K562 (cell line): ENCODE data around the gene TRERF1. TPM values are rescaled to one million over a fixed set of nuclear protein-coding genes. Genes with fewer than 3 reads are reported as not detected.

Source experiments
- MTA1 ChIP-seq: fragments of 450-650 bp; IDR thresholded peaks from 2 replicates; pipeline ENCODE4 v1.6.1; 2017; ENCODE audit warnings: borderline replicate concordance
- NFE2 ChIP-seq: IDR thresholded peaks from 2 replicates; pipeline ENCODE4 v1.6.1; 2014; ENCODE audit warnings: antibody characterized with exemption, low read depth
- NR1H2 ChIP-seq: sonication (generic); formaldehyde crosslinking; IDR thresholded peaks from 2 replicates; pipeline ENCODE4 v1.4.0; 2020; ENCODE audit warnings: mild to moderate bottlenecking, missing genetic modification reagents
- SMARCA5 ChIP-seq: fragments of 450-650 bp; IDR thresholded peaks from 2 replicates; pipeline ENCODE4 v1.6.1; 2016
- ZFP30 ChIP-seq: fragments of 250-450 bp; sonication (Bioruptor Pico); IDR thresholded peaks from 2 replicates; pipeline ENCODE4 v1.8.0; 2022; ENCODE audit warnings: moderate library complexity, mild to moderate bottlenecking, inconsistent platforms, borderline replicate concordance
- polyA plus RNA-seq, 8 experiments: library from polyadenylated mRNA; depleted of rRNA in 4 of 8; stranded (reverse) in 5 of 8; unstranded in 3 of 8; fragments of >200 nt; fragmentation: Nextera tagmentation in 2 of 8; fragmentation: Illumina TruSeq in 1 of 8; extraction: Ambion mirVana in 2 of 8; extraction: Trizol in 1 of 8; gene quantifications; 2 replicates each; pipeline versions ENCODE4 v1.2.1 to v1.2.3, GENCODE V29; 2011 to 2014; ENCODE audit warnings: inconsistent platforms in 1 of 8, missing spikeins in 1 of 8
- total RNA-seq, 7 experiments: library from RNA; depleted of rRNA in 6 of 7; stranded (reverse); fragments of >200 nt in 6 of 7; fragmentation: Illumina TruSeq in 2 of 7; extraction: Trizol in 2 of 7; gene quantifications; 2 replicates each; pipeline versions ENCODE4 v1.2.1 to v1.2.3, GENCODE V29; 2011 to 2021; ENCODE audit warnings: low replicate concordance in 1 of 7
- TF ChIP-seq, protein P1 (sequence below): fragments of 450-650 bp; IDR thresholded peaks from 2 replicates; pipeline ENCODE4 v1.6.1; 2018; ENCODE audit not compliant: partially characterized antibody
- TF ChIP-seq, protein P2 (sequence below): fragments of 450-650 bp; IDR thresholded peaks from 2 replicates; pipeline ENCODE4 v1.6.1; 2016; ENCODE audit warnings: borderline replicate concordance
- TF ChIP-seq, protein P3 (sequence below): fragments of 250-450 bp; sonication (Bioruptor Pico); IDR thresholded peaks from 2 replicates; pipeline ENCODE4 v1.8.0; 2021; ENCODE audit warnings: moderate library complexity, mild to moderate bottlenecking, inconsistent platforms

Gene TRERF1
- total and polyA plus RNA-seq, 9 of the 15 experiments (the other 6 are each of a cell fraction or from before 2014, with no cell fraction given): 0.04 to 0.20 (median 0.07) TPM; not detected in 3

DNA sequence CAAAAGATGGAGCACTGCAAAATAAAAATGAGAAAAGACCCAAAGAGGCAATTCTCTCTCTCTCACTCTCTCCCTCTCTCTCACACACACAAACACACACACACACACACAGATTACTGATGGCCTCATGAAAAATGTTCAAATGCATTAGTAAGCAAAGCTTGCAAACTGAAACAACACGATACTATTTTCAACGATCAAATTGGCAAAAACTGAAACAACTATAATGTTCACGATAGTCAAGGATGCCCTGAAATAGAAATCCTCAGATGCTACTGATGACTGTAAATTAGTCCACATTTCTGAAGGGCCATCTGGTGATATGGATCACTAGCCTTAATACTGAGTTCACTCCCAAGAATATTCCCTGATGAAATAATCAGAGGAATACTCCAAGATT is 100.8 kb downstream of the TRERF1 start (continued):
- TF ChIP-seq, protein P1, sequence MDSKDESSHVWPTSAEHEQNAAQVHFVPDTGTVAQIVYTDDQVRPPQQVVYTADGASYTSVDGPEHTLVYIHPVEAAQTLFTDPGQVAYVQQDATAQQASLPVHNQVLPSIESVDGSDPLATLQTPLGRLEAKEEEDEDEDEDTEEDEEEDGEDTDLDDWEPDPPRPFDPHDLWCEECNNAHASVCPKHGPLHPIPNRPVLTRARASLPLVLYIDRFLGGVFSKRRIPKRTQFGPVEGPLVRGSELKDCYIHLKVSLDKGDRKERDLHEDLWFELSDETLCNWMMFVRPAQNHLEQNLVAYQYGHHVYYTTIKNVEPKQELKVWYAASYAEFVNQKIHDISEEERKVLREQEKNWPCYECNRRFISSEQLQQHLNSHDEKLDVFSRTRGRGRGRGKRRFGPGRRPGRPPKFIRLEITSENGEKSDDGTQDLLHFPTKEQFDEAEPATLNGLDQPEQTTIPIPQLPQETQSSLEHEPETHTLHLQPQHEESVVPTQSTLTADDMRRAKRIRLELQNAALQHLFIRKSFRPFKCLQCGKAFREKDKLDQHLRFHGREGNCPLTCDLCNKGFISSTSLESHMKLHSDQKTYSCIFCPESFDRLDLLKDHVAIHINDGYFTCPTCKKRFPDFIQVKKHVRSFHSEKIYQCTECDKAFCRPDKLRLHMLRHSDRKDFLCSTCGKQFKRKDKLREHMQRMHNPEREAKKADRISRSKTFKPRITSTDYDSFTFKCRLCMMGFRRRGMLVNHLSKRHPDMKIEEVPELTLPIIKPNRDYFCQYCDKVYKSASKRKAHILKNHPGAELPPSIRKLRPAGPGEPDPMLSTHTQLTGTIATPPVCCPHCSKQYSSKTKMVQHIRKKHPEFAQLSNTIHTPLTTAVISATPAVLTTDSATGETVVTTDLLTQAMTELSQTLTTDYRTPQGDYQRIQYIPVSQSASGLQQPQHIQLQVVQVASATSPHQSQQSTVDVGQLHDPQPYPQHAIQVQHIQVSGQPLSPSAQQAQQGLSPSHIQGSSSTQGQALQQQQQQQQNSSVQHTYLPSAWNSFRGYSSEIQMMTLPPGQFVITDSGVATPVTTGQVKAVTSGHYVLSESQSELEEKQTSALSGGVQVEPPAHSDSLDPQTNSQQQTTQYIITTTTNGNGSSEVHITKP: no peak
- TF ChIP-seq, protein P2, sequence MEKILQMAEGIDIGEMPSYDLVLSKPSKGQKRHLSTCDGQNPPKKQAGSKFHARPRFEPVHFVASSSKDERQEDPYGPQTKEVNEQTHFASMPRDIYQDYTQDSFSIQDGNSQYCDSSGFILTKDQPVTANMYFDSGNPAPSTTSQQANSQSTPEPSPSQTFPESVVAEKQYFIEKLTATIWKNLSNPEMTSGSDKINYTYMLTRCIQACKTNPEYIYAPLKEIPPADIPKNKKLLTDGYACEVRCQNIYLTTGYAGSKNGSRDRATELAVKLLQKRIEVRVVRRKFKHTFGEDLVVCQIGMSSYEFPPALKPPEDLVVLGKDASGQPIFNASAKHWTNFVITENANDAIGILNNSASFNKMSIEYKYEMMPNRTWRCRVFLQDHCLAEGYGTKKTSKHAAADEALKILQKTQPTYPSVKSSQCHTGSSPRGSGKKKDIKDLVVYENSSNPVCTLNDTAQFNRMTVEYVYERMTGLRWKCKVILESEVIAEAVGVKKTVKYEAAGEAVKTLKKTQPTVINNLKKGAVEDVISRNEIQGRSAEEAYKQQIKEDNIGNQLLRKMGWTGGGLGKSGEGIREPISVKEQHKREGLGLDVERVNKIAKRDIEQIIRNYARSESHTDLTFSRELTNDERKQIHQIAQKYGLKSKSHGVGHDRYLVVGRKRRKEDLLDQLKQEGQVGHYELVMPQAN: no peak
- TF ChIP-seq NR1H2 (CRISPR knock-in tag) (no peak), NFE2 (no peak), ZFP30 (no peak), MTA1 (no peak), SMARCA5 (no peak)
- TF ChIP-seq, protein P3, sequence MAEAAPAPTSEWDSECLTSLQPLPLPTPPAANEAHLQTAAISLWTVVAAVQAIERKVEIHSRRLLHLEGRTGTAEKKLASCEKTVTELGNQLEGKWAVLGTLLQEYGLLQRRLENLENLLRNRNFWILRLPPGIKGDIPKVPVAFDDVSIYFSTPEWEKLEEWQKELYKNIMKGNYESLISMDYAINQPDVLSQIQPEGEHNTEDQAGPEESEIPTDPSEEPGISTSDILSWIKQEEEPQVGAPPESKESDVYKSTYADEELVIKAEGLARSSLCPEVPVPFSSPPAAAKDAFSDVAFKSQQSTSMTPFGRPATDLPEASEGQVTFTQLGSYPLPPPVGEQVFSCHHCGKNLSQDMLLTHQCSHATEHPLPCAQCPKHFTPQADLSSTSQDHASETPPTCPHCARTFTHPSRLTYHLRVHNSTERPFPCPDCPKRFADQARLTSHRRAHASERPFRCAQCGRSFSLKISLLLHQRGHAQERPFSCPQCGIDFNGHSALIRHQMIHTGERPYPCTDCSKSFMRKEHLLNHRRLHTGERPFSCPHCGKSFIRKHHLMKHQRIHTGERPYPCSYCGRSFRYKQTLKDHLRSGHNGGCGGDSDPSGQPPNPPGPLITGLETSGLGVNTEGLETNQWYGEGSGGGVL (CRISPR knock-in tag): no peak
